Measurements from ENCODE around the gene ARSJ.

Gene ARSJ

DNA sequence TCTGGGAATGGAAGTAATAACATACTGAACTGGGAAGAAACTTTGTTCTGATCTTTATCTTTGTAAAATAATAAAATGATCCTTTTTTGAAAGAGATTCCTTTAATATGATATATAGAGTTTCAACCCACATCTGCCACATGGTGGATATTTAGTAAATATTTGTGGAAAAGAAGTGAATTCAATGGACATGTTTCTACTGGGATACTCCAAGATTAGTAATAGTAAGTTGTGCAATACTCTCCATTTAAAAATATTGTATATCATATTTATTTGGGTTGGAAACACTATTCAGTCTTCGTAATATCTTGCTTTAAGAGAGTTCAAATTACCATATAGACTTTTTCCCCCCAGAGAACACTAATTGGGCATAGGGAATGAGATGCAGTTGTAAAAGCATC lies 17.8 kb upstream of the ARSJ start:
- no peak overlapping the region for H3K4me3 ChIP-seq

DNA sequence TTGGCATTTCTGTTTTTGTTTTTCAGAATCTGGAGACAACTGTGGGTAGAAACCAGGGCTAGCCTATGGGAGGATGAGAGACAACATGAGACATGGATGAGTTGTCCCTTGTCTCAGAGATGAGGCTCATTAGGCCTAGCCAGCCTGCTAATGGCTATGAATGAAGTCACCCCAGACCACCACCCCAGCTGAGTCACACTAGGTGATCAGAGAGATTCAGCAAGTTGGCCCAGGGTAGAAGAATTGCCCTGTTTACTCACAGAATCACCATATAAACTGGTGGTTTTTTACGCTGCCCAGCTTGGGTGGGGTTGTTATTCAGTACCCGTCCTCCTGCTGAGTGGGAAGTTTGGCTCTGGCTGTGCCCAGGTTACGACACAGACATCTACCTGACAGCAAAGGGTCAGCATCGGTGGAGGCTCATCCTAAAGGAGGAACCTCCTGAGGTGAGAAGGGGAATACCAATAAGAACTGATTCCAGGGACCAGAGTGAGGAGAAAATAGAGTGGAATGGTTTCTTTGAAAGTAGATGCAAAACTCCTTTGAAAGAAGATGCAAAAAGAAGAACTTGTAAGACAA lies 17.2 kb upstream of the ARSJ start:
- H3K27ac ChIP-seq, result no peak overlapping the region
- no peaks in the 10 kb centered on the region for H3K36me3 ChIP-seq (ENCODE audit: insufficient read depth, low read length)
- H3K9ac ChIP-seq (ENCODE audit: insufficient read length), result no peak overlapping the region
- no peak for DNase-seq (ENCODE audit: low read depth, low spot score)
- no peaks in the 10 kb centered on the region for H3K9me3 ChIP-seq (ENCODE audit: low read depth, low read length)
- H3K4me3 ChIP-seq, result no peak overlapping the region
- no peak for TF ChIP-seq EZH2 (IDR thresholded peaks at IDR 0.05)
- no peak for TF ChIP-seq POLR2AphosphoS5 (IDR thresholded peaks at IDR 0.05; ENCODE audit: borderline replicate concordance, low read depth, low read length)
- no peak for TF ChIP-seq FOXP2 (optimal IDR thresholded peaks at IDR 0.05; ENCODE audit: control extremely low read depth, extremely low read length, insufficient read depth)

More for the DNA sequence above, 17.8 kb upstream of the ARSJ start:
- TF ChIP-seq EZH2 (IDR thresholded peaks at IDR 0.05), result no peak
- no peak for TF ChIP-seq FOXP2 (optimal IDR thresholded peaks at IDR 0.05; ENCODE audit: control extremely low read depth, extremely low read length, insufficient read depth)
- TF ChIP-seq POLR2AphosphoS5 (IDR thresholded peaks at IDR 0.05; ENCODE audit: borderline replicate concordance, low read depth, low read length), result no peak
- no peak for DNase-seq (ENCODE audit: low read depth, low spot score)
- Histone ChIP-seq H3K9ac (ENCODE audit: insufficient read length) (no peak overlapping the region), H3K27ac (no peak overlapping the region), H3K9me3 (ENCODE audit: low read depth, low read length) (no peaks in the 10 kb centered on the region), H3K36me3 (ENCODE audit: insufficient read depth, low read length) (no peaks in the 10 kb centered on the region)

DNA sequence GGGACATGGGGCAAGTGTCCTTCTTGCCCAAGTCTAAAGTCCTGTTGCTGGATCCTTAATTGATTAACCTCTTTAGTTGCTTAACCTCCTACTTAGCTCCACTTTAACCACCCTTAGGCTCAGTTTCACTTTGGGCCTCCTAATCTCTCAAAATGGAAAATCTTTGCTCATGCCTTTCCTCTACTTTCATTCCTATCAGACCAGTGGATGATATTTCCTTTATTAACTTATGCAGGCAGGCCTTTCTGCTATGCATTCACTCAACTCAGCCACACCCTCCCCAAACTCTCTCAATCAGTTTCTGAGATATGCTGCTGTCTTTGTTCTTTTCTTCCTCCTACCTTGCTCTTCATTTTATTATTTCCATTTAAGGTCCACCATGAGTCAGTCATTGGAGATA lies 14.4 kb upstream of the ARSJ start:
- Histone ChIP-seq H3K9me3 (ENCODE audit: low read depth, low read length) (no peaks in the 10 kb centered on the region), H3K36me3 (ENCODE audit: insufficient read depth, low read length) (no peaks in the 10 kb centered on the region), H3K4me3 (no peak overlapping the region), H3K27ac (no peak overlapping the region), H3K9ac (ENCODE audit: insufficient read length) (no peak overlapping the region)
- TF ChIP-seq POLR2AphosphoS5 (IDR thresholded peaks at IDR 0.05; ENCODE audit: borderline replicate concordance, low read depth, low read length) (no peak), FOXP2 (optimal IDR thresholded peaks at IDR 0.05; ENCODE audit: control extremely low read depth, extremely low read length, insufficient read depth) (no peak)
- no peak for DNase-seq (ENCODE audit: low read depth, low spot score)

DNA sequence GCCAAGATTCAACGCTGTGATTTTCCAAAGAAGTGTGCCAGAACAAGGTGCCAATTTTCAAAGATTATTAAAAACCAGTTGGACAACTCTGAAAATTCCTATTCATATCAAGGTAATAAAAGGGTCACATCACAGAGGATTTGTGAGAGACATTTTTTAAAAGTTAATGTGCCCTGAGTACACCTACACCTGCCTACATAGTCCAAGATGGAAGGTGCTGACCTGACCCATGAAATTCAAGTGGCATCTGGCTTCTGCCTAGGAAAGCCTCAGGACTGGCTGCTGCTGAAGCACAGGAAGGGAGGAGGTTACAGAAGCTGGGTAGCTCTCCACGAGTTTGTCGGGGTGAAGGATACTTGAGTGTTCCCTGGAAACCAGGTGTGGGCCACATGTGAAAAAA lies 11.4 kb upstream of the ARSJ start:
- Histone ChIP-seq H3K9me3 (ENCODE audit: low read depth, low read length) (no peaks in the 10 kb centered on the region), H3K4me3 (no peak overlapping the region), H3K9ac (ENCODE audit: insufficient read length) (no peak overlapping the region), H3K27ac (no peak overlapping the region), H3K36me3 (ENCODE audit: insufficient read depth, low read length) (no peaks in the 10 kb centered on the region)
- DNase-seq (ENCODE audit: low read depth, low spot score), result no peak
- TF ChIP-seq FOXP2 (optimal IDR thresholded peaks at IDR 0.05; ENCODE audit: control extremely low read depth, extremely low read length, insufficient read depth), result no peak
- no peak for TF ChIP-seq EZH2 (IDR thresholded peaks at IDR 0.05)
- TF ChIP-seq POLR2AphosphoS5 (IDR thresholded peaks at IDR 0.05; ENCODE audit: borderline replicate concordance, low read depth, low read length), result no peak

DNA sequence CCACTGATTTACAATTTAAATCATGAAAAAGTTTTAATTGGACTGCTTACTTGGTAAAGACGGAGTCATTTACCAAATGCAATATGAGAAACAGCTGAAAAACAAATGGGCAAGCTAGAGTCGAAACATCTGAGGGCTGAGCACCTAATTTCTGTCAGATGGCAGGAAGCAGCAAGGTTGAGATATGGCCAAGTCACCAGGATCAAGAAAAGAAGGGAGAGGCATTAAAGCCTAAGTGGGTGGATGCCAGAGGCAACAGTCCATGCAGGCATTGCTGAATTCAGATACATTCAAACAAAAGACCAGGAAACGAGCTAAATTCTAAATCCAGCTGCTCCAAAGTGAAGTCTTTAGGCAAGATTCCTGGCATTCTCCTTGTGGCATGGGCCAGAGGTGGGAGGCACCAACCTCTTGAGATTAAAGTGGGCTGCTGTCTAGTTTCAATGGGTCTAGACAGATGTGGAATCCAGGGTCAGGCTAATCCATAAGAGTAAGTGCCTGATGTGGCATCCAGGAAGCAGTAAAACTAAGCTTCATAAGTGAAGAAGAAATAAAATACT lies 8.0 kb upstream of the ARSJ start:
- TF ChIP-seq EZH2 (IDR thresholded peaks at IDR 0.05) (no peak), POLR2AphosphoS5 (IDR thresholded peaks at IDR 0.05; ENCODE audit: borderline replicate concordance, low read depth, low read length) (no peak; the same call in 1 of the 2 replicates), FOXP2 (optimal IDR thresholded peaks at IDR 0.05; ENCODE audit: control extremely low read depth, extremely low read length, insufficient read depth) (no peak)
- H3K36me3 ChIP-seq (ENCODE audit: insufficient read depth, low read length), result no peaks in the 10 kb centered on the region
- no peak overlapping the region for H3K9ac ChIP-seq (ENCODE audit: insufficient read length)
- H3K27ac ChIP-seq, result no peak overlapping the region
- DNase-seq (ENCODE audit: low read depth, low spot score), result peak; percentile 32
- no peak overlapping the region for H3K4me3 ChIP-seq
- no peaks in the 10 kb centered on the region for H3K9me3 ChIP-seq (ENCODE audit: low read depth, low read length)

DNA sequence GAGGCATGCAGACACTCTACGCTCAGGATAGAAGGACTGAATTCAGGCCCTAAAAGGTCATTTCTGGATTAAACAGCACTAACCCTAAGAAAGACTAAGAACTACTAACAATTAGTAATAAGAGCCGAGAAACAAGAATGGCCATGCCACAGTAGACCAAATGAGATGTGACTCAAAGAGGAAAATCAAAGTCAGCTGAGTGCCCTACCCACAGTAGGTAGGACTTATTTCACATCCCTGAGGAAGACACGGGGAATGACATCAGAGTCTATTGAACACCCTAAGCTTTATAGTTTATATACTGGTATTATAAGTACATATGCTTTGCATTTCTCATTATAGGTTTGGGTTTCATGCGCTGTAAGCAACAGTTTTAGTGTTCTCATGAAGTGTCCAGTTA lies 2.7 kb upstream of the ARSJ start:
- H3K36me3 ChIP-seq (ENCODE audit: insufficient read depth, low read length), result no peaks in the 10 kb centered on the region
- no peak overlapping the region for H3K27ac ChIP-seq

DNA sequence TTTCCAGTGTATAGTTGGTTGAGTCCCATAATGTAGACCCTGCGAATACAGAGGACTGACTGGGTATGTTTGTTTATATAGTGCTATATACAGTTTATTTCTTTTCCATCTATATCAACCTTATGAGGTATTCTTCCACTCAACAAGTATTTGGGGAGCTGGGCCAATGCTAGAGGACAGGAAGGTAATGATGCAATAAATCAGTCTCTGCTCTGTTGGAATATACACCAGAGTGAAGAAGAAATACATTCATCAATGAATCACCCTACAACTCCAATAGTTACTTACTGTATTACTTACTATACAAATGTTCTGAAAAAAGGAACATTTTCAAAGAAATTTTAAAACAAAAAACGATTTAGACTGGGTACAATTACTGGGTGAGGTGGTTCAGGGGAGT lies 2.1 kb upstream of the ARSJ start:
- Histone ChIP-seq H3K27ac (no peak overlapping the region), H3K9me3 (ENCODE audit: low read depth, low read length) (no peaks in the 10 kb centered on the region), H3K9ac (ENCODE audit: insufficient read length) (no peak overlapping the region), H3K36me3 (ENCODE audit: insufficient read depth, low read length) (no peaks in the 10 kb centered on the region), H3K4me3 (no peak overlapping the region)
- TF ChIP-seq FOXP2 (optimal IDR thresholded peaks at IDR 0.05; ENCODE audit: control extremely low read depth, extremely low read length, insufficient read depth), result no peak
- no peak for TF ChIP-seq EZH2 (IDR thresholded peaks at IDR 0.05)
- TF ChIP-seq POLR2AphosphoS5 (IDR thresholded peaks at IDR 0.05; ENCODE audit: borderline replicate concordance, low read depth, low read length), result no peak
- DNase-seq (ENCODE audit: low read depth, low spot score), result no peak

More for the DNA sequence above, 2.7 kb upstream of the ARSJ start:
- no peak overlapping the region for H3K4me3 ChIP-seq
- no peaks in the 10 kb centered on the region for H3K9me3 ChIP-seq (ENCODE audit: low read depth, low read length)
- TF ChIP-seq EZH2 (IDR thresholded peaks at IDR 0.05) (no peak), FOXP2 (optimal IDR thresholded peaks at IDR 0.05; ENCODE audit: control extremely low read depth, extremely low read length, insufficient read depth) (no peak), POLR2AphosphoS5 (IDR thresholded peaks at IDR 0.05; ENCODE audit: borderline replicate concordance, low read depth, low read length) (no peak)
- H3K9ac ChIP-seq (ENCODE audit: insufficient read length), result no peak overlapping the region
- no peak for DNase-seq (ENCODE audit: low read depth, low spot score)

DNA sequence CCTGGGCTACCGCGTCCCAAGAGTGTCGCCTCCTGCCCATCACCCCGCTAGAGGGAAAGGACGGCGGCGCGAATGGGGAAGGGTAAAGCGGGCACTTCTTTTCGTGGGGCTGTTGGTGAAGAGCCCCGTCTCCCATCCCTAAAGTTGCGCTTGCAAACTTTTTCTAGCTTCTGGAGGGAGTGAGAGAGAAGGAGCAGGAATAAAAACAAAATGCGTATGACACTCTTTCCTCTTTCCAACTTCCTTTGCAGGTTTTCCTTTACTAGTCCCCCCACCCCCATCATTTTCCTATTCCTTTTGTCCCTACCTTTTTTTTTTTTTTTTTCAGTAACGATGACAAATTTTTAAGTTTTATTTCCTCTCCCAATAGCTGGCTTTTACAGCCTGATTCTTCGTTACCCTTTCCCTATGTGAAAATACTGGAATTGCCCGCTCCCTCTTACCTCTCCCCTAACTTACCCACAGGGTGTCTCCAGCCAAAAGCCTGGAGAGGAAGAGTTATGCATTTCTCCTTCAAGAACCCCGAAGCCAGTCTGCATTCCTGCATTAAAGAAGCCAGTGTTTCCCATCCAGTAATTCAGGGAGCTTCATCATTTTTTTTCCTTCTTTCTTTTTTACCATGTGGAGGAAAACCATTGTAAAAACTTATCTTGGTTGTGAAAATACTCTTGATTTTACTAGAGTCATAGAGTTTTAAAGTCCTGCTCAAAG lies 613 bp upstream of the ARSJ start:
- no peaks in the 10 kb centered on the region for H3K36me3 ChIP-seq (ENCODE audit: insufficient read depth, low read length)
- DNase-seq (ENCODE audit: low read depth, low spot score), result no peak
- H3K4me3 ChIP-seq, result peak overlapping the region; percentile 77
- no peaks in the 10 kb centered on the region; the same call in 1 of the 2 replicates for H3K9me3 ChIP-seq (ENCODE audit: low read depth, low read length)
- H3K9ac ChIP-seq (ENCODE audit: insufficient read length), result peak overlapping the region; percentile 30
- H3K27ac ChIP-seq, result no peak overlapping the region
- no peak for TF ChIP-seq FOXP2 (optimal IDR thresholded peaks at IDR 0.05; ENCODE audit: control extremely low read depth, extremely low read length, insufficient read depth)
- no peak for TF ChIP-seq EZH2 (IDR thresholded peaks at IDR 0.05)
- no peak for TF ChIP-seq POLR2AphosphoS5 (IDR thresholded peaks at IDR 0.05; ENCODE audit: borderline replicate concordance, low read depth, low read length)

Measured in SK-N-MC (cell line).